ENCODE measurements around the gene FSHR.
A peak's percentile ranks its signal among the peaks of the same experiment; 100 is the strongest.

FSHR gene

DNA sequence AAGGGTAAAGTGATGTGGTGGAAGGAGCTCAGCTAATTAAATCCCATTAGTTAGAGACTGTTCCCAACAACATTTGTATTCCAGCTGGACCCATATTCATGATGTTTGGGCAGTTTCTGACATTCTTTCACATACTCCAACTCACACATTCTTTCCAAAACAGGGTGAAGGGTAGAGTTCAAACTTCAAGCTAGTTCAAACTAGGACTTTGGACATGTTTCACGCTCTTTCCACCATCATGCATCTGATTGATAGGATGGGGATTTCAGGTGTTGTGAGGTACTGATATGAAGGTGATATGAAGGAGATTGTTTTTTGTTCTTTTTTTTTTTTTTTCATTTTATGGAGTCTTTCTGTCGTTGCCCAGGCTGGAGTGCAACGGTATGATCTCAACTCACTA, 201.7 kb downstream of the FSHR start:
- no peak for DNase-seq

DNA sequence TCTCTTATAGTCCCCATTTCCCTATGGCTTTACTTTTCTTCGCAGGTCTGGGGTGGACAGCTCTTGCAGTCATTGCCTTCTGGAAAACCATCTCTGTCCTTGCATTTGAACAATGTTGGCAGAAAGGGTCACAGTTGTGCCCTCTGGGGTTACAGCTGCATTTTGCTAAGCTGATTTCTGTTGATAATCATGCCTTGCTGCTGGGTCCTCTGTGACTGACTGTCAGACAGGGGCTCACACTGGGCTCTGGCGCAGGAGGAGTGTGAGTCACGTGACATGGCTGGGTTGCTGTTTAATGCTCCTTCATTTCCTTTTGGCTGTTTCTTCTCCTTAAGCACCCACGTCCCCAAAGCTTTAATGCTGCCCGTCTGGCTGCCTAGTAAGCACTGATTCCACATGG, 202.2 kb downstream of the FSHR start:
- no peak for DNase-seq

DNA sequence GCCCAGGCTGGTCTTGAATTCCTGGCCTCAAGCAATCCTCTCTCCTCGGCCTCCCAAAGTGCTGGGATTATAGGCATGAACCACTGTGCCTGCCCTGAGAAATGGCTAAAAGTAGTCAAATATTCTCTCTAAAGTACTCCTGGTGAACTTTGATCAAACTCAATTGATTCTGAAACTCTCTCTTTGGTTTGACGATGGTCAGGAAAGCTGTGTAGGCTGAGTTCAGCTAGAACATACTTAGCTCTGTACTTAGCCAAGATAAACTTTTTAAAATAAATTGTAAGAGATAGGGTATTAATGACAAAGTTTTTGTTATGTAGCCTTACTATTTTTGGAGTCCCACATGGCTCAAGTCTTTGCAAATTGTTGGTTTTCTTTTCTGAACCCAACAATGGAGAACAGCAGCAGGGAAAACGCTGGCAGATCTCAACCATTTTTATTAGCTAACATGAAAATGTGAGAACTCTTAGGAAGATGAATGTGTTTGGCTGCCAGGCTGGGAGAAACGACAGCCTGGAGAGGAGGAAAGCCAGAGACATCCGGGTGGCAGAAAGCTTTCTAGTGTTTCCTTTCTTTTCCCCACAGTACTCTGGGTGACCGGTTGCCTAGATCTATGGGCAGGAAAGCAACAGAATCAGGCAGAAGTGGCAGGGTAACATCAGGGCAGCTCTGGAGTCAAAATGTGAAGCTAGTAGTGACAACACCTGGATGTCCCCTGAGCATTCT, 205.8 kb downstream of the FSHR start:
- DNase-seq = no peak

DNA sequence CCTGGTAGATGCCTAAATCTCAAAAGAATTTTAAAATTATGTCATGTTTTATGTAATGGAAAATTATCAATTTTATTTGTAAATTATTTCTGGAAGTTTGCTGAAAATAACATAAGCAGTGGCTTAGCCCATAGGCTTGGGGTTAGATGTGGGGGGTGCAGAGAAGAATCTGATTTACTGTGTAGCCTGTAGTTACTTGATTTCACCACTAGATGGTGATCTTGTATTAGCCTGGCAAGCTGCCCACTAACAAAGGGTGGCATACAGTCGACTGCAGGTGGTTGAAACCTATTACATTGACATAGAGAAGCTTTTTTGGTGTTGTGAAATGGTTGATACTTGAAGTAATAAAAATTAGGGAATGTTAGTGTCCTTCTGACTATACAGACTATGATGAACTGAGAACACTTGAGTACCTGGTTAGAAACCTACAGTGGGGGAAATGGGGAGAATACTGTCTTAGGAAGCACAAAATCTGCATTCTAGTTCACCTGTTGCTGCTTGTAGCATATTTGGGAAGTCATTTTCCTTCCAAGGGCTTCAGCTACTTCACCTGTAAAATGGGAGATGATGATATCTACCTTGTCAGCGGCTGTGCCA, 207.8 kb downstream of the FSHR start:
- peak; percentile 22 for DNase-seq

DNA sequence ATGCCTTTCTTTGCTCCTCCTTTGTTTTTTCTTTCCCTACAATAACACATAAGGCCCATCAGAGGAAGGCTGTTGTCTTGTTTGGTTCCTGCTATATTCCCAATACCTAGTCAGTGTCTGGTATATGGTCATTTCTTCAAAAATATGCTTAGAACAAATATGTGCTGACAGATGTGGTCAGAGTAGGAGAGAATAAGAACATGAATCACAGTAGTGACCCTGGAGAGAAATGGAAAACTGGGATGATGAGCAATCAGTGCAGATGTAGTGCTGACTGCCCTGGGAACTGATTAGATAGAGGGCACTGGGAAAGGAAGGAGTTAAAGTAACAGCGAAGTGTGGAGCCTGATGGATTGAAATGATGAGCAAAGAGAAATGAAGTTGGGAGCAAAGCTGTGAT, 209.4 kb downstream of the FSHR start:
- DNase-seq = no peak

DNA sequence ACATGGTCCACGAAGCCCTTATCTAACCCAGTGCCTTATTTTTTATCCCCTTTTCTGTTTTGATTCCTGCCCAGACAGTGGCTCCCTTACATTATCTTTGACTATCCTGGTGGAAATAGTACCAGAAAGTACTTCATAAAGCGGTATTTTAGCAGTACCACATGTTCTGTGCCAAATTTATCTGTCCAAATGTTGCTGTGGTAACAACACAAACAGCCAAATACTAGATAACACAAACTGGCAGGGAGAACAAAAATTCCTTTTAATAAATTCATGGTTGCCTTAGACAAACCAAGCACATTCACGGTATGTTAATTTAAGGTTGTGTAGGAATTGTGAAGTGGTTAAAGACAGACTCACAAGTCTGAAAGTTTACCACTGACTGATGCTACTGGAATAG, 210.9 kb downstream of the FSHR start:
- DNase-seq = no peak

DNA sequence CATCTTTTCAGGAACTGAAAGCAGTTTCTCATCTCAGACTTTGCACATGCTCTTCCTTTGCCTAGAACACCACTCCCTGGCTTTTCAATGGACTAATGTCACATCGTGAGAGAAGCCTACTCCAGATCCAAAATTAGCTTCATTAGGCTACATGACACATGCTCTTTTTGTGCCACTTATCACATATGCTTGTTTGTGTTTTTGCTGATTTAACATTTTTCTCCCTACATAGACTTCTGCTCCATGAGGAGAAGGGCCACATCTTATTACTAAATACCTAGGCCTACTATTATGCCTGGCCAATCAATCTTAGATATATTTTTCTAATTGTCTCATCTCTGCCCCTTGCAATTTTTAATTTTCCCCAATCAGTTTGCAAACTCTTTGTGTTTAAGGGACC, 212.4 kb downstream of the FSHR start:
- DNase-seq = no peak

DNA sequence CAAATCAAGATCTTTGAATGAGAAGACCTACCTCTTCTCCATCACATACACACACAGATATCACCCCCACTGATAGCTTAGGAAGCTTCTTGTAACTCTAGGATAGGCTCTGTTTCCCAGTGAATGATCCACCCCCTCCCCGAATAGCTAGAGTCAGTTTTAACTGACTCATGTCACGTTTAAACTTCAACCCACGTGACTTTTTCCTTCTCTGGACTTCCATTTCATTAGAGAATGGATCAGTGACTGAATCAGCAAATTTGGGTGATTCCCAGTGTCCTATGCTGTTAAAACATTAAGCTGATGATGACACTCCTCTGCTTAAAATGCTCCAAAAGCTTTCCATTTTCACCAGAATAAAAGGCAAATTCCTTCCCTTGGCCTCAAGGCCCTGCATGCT, 212.9 kb downstream of the FSHR start:
- no peak for DNase-seq

DNA sequence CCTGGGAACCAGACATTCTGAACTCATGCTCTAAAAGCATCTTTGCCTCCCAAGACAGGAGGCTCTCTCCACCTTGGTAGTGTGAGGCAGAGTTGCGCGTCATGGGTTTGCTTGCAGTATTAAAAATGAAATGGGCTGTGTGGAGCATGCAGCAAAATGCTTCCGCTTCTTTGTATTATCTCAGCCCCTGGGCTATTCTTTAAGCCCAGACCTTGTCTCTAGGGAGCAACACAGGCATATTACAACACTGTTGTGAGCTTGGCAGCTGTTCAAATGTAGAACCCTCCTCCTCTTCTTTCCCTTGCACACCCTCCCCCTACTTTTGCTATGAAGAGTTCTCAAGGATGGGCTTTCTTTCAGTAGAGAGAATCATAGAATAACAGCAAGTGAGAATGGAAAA, 213.7 kb downstream of the FSHR start:
- DNase-seq = no peak

DNA sequence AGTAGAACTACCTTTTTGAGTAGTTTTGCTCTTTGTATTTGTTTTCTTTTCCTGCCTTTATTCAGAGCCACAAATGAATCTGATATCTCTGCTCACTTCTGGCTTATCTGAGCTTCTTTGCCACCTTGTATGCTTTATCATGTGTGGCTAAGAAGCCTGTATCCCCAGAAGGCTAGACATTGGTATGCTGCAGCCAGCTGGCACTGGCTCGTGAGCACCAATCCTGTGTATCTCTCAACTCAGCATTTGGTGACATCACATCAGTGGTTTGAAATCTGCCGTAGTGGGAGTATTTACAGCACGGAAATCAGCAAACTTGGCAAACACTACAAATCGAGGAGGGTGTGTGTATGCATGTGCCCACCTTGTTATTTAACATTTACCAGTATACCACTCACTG, 215.1 kb downstream of the FSHR start:
- no peak for DNase-seq

DNA sequence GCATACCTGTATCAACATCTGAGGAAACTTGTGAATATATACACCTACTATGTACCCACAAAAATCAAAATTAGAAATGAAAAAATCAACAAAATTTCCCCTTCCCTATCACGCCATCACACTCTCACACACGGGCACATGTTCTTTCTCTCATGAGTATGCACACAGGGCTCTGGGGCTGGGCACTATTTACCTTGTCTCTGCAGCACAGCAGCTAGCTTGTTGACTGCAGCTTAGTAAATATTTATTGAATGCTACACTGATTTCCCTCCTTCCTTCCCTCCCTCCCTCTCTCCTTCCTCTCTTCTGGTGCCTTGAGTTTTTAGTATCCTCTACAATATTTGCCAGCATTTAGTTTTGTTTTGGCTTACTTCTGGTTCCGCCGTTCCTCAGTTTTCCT, 216.1 kb downstream of the FSHR start:
- DNase-seq = no peak

DNA sequence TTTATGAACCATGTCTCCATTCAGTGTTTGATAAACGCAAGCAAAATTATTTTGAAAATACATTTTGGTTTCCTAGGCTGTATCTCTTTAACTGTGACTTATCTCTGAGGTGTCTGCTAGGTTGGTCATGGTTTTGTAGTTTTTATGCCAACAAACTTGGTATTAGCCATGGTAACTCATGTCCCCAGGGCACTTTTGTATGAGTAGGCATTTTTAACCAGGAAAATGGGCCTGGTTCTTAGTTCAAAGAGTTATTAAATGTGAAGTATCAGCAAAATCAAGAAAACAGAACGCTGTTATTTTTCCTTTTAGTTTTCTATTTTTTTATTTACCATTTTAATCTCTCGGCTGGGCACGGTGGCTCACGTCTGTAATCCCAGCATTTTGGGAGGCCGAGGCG, 219.5 kb downstream of the FSHR start:
- DNase-seq = no peak

DNA sequence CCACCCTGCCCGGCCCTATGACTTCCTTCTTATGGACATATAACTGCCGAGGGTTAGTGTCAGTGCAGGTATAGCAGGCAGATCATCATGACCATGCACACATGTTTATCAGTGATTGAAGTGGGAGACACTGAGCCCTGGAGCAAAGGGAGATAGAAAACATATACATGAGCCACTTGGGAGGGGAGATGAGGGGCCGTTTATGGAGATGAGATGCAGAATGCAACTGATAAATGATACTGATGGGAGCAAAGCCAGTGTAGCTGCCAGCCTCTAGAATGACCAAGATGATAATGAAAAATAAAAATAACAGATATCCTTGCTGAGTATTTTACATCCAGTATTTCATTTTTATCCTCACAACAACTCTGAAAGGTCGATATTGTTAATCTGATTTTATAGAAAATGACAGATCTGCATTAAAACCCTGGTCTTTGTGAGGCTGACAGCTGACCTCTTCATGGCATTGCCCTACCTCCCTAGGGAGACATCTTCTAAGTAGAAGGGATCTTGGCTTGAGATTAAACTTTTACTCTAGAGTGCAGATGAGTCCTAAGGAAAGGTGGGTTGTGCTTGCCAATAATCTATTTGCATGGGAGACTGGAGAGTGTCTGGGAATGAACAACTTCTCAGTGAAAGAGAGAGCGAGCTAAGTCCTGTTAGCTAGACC, 220.4 kb downstream of the FSHR start:
- no peak for DNase-seq

DNA sequence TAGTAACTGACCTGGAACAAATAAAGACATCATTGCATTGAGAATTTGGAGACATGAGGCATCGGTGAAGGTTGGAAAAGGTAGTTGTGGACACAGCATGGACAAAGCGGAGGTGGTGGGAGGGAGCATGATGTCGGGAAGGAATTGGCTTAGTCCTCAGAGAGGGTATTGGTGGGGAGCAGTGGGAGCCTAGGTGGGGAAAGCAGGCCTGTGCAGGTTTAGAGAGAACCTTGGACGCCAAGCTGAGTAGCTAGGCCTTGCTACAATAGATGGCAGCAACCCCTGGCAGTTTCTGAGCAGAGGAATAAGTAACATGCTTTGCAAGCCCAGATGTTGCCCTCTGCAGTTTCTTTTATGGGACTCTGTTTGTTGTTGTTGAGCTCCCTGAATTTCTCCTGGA, 221.6 kb downstream of the FSHR start:
- DNase-seq = no peak

DNA sequence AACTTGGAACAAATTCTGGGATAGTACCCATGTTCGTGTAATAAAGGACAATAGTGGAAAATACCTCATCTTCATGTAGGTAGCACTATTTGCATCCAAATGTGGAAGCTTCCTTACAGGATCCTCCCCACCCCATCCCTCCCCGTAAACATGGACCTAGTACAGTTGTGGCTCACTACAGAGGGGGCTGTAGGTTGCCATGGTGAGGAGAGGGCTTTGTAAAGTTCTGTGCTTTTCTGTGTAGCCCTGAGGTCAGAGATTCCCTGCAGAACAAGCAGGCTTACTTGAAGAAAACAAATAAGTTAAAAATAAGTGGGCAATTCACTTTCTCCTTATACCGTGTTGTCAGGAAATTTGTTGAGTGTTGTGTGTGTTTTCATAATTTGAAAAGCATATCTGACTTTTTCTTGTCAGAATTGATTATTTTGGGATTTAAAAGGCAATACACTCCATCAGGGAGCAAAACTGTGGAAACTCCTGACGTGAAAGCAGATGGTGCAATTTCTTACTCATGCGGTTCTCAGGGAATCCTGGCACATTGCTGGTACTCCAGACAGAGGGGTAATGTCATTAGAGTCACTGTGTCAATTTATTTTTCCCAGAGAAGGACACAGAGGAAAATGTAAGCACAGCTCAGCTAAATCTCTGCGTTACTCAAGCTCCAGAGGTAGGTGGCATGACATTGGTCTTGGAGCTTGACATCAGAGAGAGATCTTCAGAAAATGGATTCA, 224.6 kb downstream of the FSHR start:
- no peak for DNase-seq

DNA sequence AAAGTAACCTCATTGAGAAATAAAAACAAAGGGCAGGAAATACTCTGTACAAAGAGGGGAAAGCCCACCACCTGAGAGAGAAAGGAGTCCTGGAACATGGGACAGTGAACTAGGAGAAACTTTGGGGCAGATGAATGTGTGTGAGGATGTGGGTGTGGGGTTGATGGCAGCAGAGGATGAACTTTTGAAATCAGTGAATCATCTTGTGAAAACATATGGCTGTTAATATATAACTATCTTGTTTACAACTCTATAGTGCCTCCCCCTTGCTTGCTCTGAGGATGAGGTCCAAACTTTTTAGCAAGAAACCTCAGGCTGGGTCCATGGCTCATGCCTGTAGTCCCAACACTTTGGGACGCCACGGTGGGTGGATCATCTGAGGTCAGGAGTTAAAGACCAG, 227.0 kb downstream of the FSHR start:
- DNase-seq = no peak

DNA sequence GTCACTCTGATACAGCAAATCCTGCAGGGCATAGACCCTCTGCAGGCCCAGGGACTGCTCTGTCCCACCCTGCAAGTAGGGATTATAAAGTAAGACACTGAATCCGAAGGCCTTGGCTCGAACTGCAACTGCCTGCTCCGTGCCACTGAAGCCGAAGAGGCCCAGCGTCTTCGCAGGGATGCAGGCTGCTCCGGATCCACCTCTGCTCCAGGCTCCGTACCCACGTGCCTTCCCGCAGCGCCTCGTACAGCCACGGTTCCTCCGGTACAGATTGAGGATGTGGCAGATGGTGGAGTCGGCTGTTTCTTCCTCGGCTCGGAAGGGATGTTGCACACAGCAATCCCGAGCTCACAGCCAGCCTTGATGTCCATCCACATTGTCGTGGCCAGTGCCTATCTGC, 238.4 kb downstream of the FSHR start:
- DNase-seq = no peak

DNA sequence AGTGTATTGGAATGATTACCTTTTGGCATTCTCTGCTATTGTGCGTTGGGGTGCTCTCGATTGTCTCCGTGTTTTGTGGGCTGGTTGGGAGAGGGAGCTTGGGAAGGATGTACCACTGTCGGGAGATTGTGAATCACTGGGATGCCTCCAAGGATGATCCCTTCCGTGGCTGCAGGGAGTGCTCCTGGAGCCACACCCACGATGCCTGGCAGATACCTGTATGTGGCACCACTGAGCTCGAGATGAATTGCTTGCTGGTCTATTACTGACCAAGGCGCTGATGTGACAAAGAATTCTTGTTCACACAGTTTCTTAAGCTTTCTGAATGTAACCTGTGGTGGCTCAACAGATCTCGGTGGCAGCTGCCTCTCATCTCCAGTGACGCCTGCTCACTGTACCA, 239.1 kb downstream of the FSHR start:
- DNase-seq = no peak

DNA sequence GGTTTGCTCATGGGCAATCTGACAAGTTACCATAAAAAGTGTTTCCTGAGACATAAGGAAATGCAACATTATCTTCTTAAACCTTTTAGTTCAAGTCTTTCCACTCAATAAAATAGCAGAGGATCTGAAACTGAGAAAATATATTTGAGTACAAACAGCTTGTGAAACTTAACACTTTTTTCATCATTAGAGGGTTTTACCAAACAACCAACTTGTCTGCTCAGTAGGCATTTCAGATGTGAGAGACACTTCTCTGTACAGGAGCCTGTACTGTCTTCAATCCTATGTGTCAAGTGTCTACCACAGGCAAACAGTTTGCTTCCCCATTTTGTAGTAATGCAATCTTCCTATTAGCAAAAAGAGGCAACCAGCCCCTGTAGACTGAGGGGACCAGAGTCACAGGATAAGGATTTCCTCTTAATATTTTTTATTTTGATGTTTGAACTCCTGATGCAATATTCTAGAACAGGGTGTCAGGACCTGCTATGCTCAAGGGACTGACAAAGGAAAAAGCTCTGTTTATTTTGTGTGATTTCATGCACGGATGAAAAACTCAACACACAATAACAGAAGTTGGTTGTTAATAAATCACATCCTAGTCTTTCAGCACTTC, 239.7 kb downstream of the FSHR start:
- no peak for DNase-seq
